Keratinocyte (primary cell): ENCODE results near the gene DRD1. TPM values are rescaled to one million over a fixed set of nuclear protein-coding genes. Genes with fewer than 3 reads are reported as not detected.

ENCODE experiments used
- DNase-seq: peaks from one replicate; pipeline ENCODE4 v3.0.0-alpha.2; 2011; ENCODE audit warnings: low read depth, missing footprints, low spot score
- FAIRE-seq: peaks from 2 replicates; lab custom pipeline; 2011; peaks lifted over from hg19 to GRCh38; lab: Jason Lieb, UNC
- H2AFZ ChIP-seq: 2 replicates; pipeline ENCODE4 v1.6.0; 2012; ENCODE audit warnings: low read length, control low read depth, inconsistent platforms; ENCODE audit not compliant: control insufficient read depth
- H3K27ac ChIP-seq: 2 replicates; pipeline ENCODE4 v1.5.1; 2011; ENCODE audit warnings: low read length; ENCODE audit not compliant: control insufficient read depth, insufficient read depth
- H3K27me3 ChIP-seq: 3 replicates; pipeline ENCODE4 v1.6.0; 2011; ENCODE audit warnings: low read length; ENCODE audit not compliant: control insufficient read depth, insufficient read depth; ENCODE audit errors: extremely low read depth
- H3K36me3 ChIP-seq, 2 experiments: 2 replicates in 1 of 2; 3 replicates in 1 of 2; pipeline ENCODE4 v1.5.1; 2011; ENCODE audit warnings: low read length in 2 of 2, mild to moderate bottlenecking in 1 of 2; ENCODE audit not compliant: control insufficient read depth in 2 of 2, insufficient read depth in 2 of 2; ENCODE audit errors: extremely low read depth in 1 of 2
- H3K4me1 ChIP-seq: 3 replicates; pipeline ENCODE4 v1.5.1; 2011; ENCODE audit warnings: low read length; ENCODE audit not compliant: control insufficient read depth, insufficient read depth; ENCODE audit errors: extremely low read depth
- H3K4me2 ChIP-seq: 3 replicates; pipeline ENCODE4 v1.6.0; 2011; ENCODE audit warnings: low read depth, low read length; ENCODE audit not compliant: control insufficient read depth, insufficient read depth; ENCODE audit errors: extremely low read depth
- H3K4me3 ChIP-seq, 3 experiments: fragments of 200-600 bp in 1 of 3; sonication (generic) in 1 of 3; 2 replicates in 2 of 3; 3 replicates in 1 of 3; pipeline ENCODE4 v1.5.1; 2011 to 2016; ENCODE audit warnings: low read length in 3 of 3, mild to moderate bottlenecking in 3 of 3, control low read depth in 2 of 3, inconsistent platforms in 1 of 3, low read depth in 1 of 3, mixed read lengths in 1 of 3, mixed run types in 1 of 3, moderate library complexity in 1 of 3; ENCODE audit not compliant: control insufficient read depth in 2 of 3, insufficient read depth in 2 of 3; ENCODE audit errors: extremely low read depth in 1 of 3
- H3K79me2 ChIP-seq: 2 replicates; pipeline ENCODE4 v1.6.0; 2012; ENCODE audit warnings: low read length; ENCODE audit not compliant: control insufficient read depth, insufficient read depth
- H3K9ac ChIP-seq: 3 replicates; pipeline ENCODE4 v1.6.0; 2011; ENCODE audit warnings: low read length; ENCODE audit not compliant: control insufficient read depth, insufficient read depth; ENCODE audit errors: extremely low read depth
- H3K9me1 ChIP-seq: 3 replicates; pipeline ENCODE4 v1.6.0; 2011; ENCODE audit warnings: low read length; ENCODE audit not compliant: control insufficient read depth, insufficient read depth; ENCODE audit errors: extremely low read depth
- H3K9me3 ChIP-seq: 2 replicates; pipeline ENCODE4 v1.5.1; 2012; ENCODE audit warnings: low read depth, low read length; ENCODE audit not compliant: control insufficient read depth
- H4K20me1 ChIP-seq: 3 replicates; pipeline ENCODE4 v1.6.0; 2011; ENCODE audit warnings: low read length; ENCODE audit not compliant: control insufficient read depth, insufficient read depth; ENCODE audit errors: extremely low read depth
- CTCF ChIP-seq, 3 experiments: IDR thresholded peaks in 1 of 3; conservative IDR thresholded peaks in 1 of 3; optimal IDR thresholded peaks in 1 of 3; 2 replicates in 2 of 3; 3 replicates in 1 of 3; pipeline versions ENCODE3 to v1.5.1; 2011; ENCODE audit warnings: low read length in 3 of 3, mild to moderate bottlenecking in 3 of 3, moderate library complexity in 2 of 3, control low read depth in 1 of 3, inconsistent platforms in 1 of 3; ENCODE audit not compliant: insufficient read depth in 2 of 3; ENCODE audit errors: extremely low read depth in 1 of 3
- EZH2 ChIP-seq: IDR thresholded peaks from one replicate; pipeline ENCODE4 v1.6.1; 2012; ENCODE audit warnings: inconsistent platforms, mild to moderate bottlenecking, low read length, moderate library complexity
- dilution Hi-C: fragments of 300-500 bp; cut with MboI; formaldehyde crosslinking; loops from one replicate; pipeline ENCODE4 v1.7.0; 2020; ENCODE audit warnings: low sequenced_read_pairs; ENCODE audit not compliant: extremely low pct_ligation_motif_present
- polyA plus RNA-seq, 5 experiments: library from polyadenylated mRNA; depleted of rRNA in 3 of 5; stranded (reverse) in 3 of 5; stranded (forward) in 1 of 5; unstranded in 1 of 5; fragments of >200 nt; gene quantifications; 1 replicate in 1 of 5; 2 replicates in 3 of 5; 3 replicates in 1 of 5; pipeline versions ENCODE4 v1.2.1 to v1.2.3, GENCODE V29; 2011 to 2012; ENCODE audit warnings: missing spikeins in 2 of 5, low read depth in 1 of 5, low replicate concordance in 1 of 5

Gene DRD1
- polyA plus RNA-seq, 1 donor (not counting 4 experiments of a cell fraction or from before 2014, with no cell fraction given) = not detected

DNA sequence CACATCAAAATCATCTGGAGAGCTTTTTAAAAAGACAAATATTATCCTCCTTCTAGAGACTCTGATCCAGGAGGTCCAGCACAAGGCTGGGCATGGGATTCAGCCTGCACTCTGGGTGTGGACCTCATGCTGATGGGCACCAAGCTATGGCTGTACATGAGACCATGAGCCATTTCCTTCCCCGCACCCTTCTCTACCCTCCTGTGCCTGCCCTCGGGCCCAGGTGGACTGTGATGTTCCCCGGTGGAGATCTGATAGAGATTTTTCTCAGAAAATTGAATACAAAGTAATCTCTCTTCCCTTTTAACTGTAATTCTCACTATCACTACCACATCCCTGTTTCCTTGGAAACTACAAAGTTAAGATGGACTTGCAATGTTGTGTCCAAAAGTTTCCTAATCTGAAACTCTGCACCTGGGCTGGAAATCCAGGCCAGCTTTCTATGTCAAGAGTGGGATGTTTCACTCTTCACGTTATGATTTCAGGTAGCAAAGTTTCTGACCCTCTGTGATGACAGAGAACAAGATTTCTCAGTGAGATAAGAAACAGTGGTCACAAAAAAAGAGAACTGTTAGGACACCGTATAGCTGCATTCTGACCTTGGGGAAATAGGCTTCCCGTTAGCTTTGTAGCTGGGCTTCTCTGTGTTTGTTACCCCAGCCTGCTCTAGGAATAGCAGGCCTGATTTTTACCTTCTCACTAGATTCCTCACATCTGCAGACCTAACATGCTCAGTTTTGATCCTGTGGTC is 45.9 kb upstream of the DRD1 start:
- no peak for FAIRE-seq

GRCh38 chr5:175487514-175488222 is 43.7 kb upstream of the DRD1 start:
- dilution Hi-C loops = no loop called here
- H4K20me1 ChIP-seq = peaks cover 7% of the 10 kb centered on the region
- peaks cover 15 to 16% of the 10 kb centered on the region in 2 experiments for H3K36me3 ChIP-seq
- no peaks in the 10 kb centered on the region for H3K9me3 ChIP-seq
- no peak for TF ChIP-seq CTCF (optimal IDR thresholded peaks at IDR 0.05 in 1 of 3, IDR thresholded peaks at IDR 0.05 in 1 of 3, conservative IDR thresholded peaks at IDR 0.05 in 1 of 3; ENCODE audit: extremely low read depth in 1 of 3, insufficient read depth in 2 of 3, low read length in 3 of 3)
- TF ChIP-seq EZH2 = no peak
- H3K9ac ChIP-seq = no peak overlapping the region
- no peak overlapping the region for H3K4me2 ChIP-seq
- no peak overlapping the region for H3K4me3 ChIP-seq
- DNase-seq = no peak
- no peaks in the 10 kb centered on the region for H3K27me3 ChIP-seq
- H3K79me2 ChIP-seq = peaks cover 92% of the 10 kb centered on the region
- H3K27ac ChIP-seq = no peak overlapping the region
- H2AFZ ChIP-seq = no peak overlapping the region
- H3K9me1 ChIP-seq = no peaks in the 10 kb centered on the region
- FAIRE-seq = no peak
- H3K4me1 ChIP-seq = no peaks in the 10 kb centered on the region

More for the DNA sequence above, 45.9 kb upstream of the DRD1 start:
- Histone ChIP-seq H3K79me2 (peaks cover 74% of the 10 kb centered on the region), H3K4me2 (no peak overlapping the region), H3K4me1 (peaks cover 5% of the 10 kb centered on the region), H3K9ac (no peak overlapping the region), H3K36me3 (peaks cover 9 to 19% of the 10 kb centered on the region in 2 experiments), H2AFZ (no peak overlapping the region), H3K4me3 (no peak overlapping the region), H3K27me3 (no peaks in the 10 kb centered on the region), H3K9me1 (no peaks in the 10 kb centered on the region), H3K27ac (no peak overlapping the region), H3K9me3 (no peaks in the 10 kb centered on the region), H4K20me1 (peaks cover 7% of the 10 kb centered on the region)
- no peak for TF ChIP-seq CTCF (optimal IDR thresholded peaks at IDR 0.05 in 1 of 3, IDR thresholded peaks at IDR 0.05 in 1 of 3, conservative IDR thresholded peaks at IDR 0.05 in 1 of 3; ENCODE audit: extremely low read depth in 1 of 3, insufficient read depth in 2 of 3, low read length in 3 of 3)
- TF ChIP-seq EZH2 = no peak
- dilution Hi-C loops = no loop called here
- no peak for DNase-seq
